K562 (cell line): Measurements from ENCODE around the gene C10orf105. TPM values are rescaled to one million over a fixed set of nuclear protein-coding genes. Genes with fewer than 3 reads are reported as not detected.

Experiments
- ARID1B ChIP-seq: fragments of 450-650 bp; IDR thresholded peaks from 2 replicates; pipeline ENCODE4 v1.6.1; 2016; ENCODE audit warnings: antibody characterized with exemption, mild to moderate bottlenecking, inconsistent platforms
- KLF1 ChIP-seq: fragments of 450-650 bp; IDR thresholded peaks from 2 replicates; pipeline ENCODE4 v1.6.1; 2016; ENCODE audit warnings: missing genetic modification characterization, missing compliant biosample characterization
- POLR2AphosphoS5 ChIP-seq: IDR thresholded peaks from 2 replicates; pipeline ENCODE4 v1.6.1; 2011; ENCODE audit warnings: mild to moderate bottlenecking, low read depth, low read length, moderate library complexity; ENCODE audit not compliant: control insufficient read depth, insufficient read depth
- POLR3A ChIP-seq: IDR thresholded peaks from 2 replicates; pipeline ENCODE4 v1.6.1; 2011; ENCODE audit warnings: borderline replicate concordance, mild to moderate bottlenecking, moderate library complexity; ENCODE audit not compliant: insufficient read length, insufficient read depth; ENCODE audit errors: extremely low read depth
- ZNF507 ChIP-seq: conservative IDR thresholded peaks from 2 replicates; pipeline ENCODE4 v1.6.1; 2017; ENCODE audit warnings: missing genetic modification characterization, missing compliant biosample characterization
- ZNF695 ChIP-seq: fragments of 450-650 bp; formaldehyde crosslinking; IDR thresholded peaks from 2 replicates; pipeline ENCODE4 v1.4.0; 2020; ENCODE audit warnings: mild to moderate bottlenecking, moderate library complexity
- ZZZ3 ChIP-seq: fragments of 450-650 bp; IDR thresholded peaks from 2 replicates; pipeline ENCODE4 v1.6.1; 2016; ENCODE audit warnings: antibody characterized with exemption, mild to moderate bottlenecking, moderate library complexity
- polyA plus RNA-seq, 8 experiments: library from polyadenylated mRNA; depleted of rRNA in 4 of 8; stranded (reverse) in 5 of 8; unstranded in 3 of 8; fragments of >200 nt; fragmentation: Nextera tagmentation in 2 of 8; fragmentation: Illumina TruSeq in 1 of 8; extraction: Ambion mirVana in 2 of 8; extraction: Trizol in 1 of 8; gene quantifications; 2 replicates each; pipeline versions ENCODE4 v1.2.1 to v1.2.3, GENCODE V29; 2011 to 2014; ENCODE audit warnings: inconsistent platforms in 1 of 8, missing spikeins in 1 of 8
- total RNA-seq, 7 experiments: library from RNA; depleted of rRNA in 6 of 7; stranded (reverse); fragments of >200 nt in 6 of 7; fragmentation: Illumina TruSeq in 2 of 7; extraction: Trizol in 2 of 7; gene quantifications; 2 replicates each; pipeline versions ENCODE4 v1.2.1 to v1.2.3, GENCODE V29; 2011 to 2021; ENCODE audit warnings: low replicate concordance in 1 of 7
- TF ChIP-seq, protein P1 (sequence below), 2 experiments: fragments of 450-650 bp in 1 of 2; sonication (generic) in 1 of 2; formaldehyde crosslinking in 1 of 2; IDR thresholded peaks in 1 of 2; conservative IDR thresholded peaks in 1 of 2; 2 replicates each; pipeline versions ENCODE4 v1.6.1 to v1.8.1; 2016 to 2023; ENCODE audit warnings: mild to moderate bottlenecking in 2 of 2, moderate library complexity in 2 of 2, inconsistent platforms in 1 of 2, missing genetic modification reagents in 1 of 2
- TF ChIP-seq, protein P2 (sequence below), 3 experiments: fragments of 200-800 bp in 1 of 3; fragments of 250-450 bp in 1 of 3; fragments of 450-650 bp in 1 of 3; sonication (Bioruptor Pico) in 1 of 3; sonication (Bioruptor generic) in 1 of 3; formaldehyde crosslinking in 1 of 3; IDR thresholded peaks; 2 replicates each; pipeline versions ENCODE4 v1.6.1 to v1.8.0; 2016 to 2022; ENCODE audit warnings: mild to moderate bottlenecking in 2 of 3, missing genetic modification characterization in 2 of 3, missing compliant biosample characterization in 1 of 3, moderate library complexity in 1 of 3
- TF ChIP-seq, protein P3 (sequence below): sonication (generic); formaldehyde crosslinking; IDR thresholded peaks from 2 replicates; pipeline ENCODE4 v1.8.1; 2023; ENCODE audit warnings: mild to moderate bottlenecking, missing genetic modification reagents, moderate library complexity
- TF ChIP-seq, protein P4 (sequence below): fragments of 250-450 bp; sonication (Bioruptor Pico); IDR thresholded peaks from 2 replicates; pipeline ENCODE4 v1.4.0; 2020; ENCODE audit warnings: mild to moderate bottlenecking, moderate library complexity
- TF ChIP-seq, protein P5 (sequence below): fragments of 450-650 bp; formaldehyde crosslinking; IDR thresholded peaks from 2 replicates; pipeline ENCODE4 v1.4.0; 2022; ENCODE audit warnings: missing genetic modification characterization
- TF ChIP-seq, protein P6 (sequence below): fragments of 450-650 bp; formaldehyde crosslinking; IDR thresholded peaks from 2 replicates; pipeline ENCODE4 v1.4.0; 2020; ENCODE audit warnings: mild to moderate bottlenecking

C10orf105 gene
- total and polyA plus RNA-seq, 9 of the 15 experiments (the other 6 are each of a cell fraction or from before 2014, with no cell fraction given) = 0.03 to 0.25 (median 0.04) TPM; not detected in 3

DNA sequence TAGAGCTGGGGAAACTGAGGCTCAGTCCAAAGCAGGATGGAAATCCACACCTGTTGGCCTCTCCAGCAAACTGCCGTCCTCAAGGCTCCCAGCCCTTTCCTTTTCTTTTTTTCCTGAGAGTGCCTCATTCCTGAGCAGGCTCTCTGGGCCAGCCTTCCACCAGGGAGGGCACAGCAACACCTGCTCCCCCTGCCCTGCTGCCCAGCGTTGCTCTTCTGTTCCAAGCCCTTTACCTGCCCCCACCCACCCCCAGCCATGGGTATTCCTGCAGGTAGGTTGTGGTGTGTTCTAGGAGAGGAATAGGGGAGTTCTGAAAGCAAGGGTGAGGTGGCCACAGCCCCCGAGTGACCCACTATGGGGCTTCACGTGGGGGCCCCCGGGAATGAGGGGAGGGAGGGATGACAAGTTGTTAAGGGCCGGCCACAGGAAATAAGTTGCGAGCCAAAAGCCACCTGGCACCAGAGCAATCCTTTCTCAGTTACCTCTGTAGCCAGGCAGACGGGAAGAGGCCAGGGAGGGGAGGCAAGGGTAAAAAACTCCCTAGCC lies 34.5 kb upstream of the C10orf105 start (continued):
- TF ChIP-seq ZNF695 (CRISPR knock-in tag) (0 out of 2 replicates have a peak, but pooled peaks have one; percentile 29), ZZZ3 (no peak), POLR3A (no peak), POLR2AphosphoS5 (no peak), KLF1 (tag) (no peak), ARID1B (no peak), ZNF507 (no peak)
- TF ChIP-seq, protein P1, sequence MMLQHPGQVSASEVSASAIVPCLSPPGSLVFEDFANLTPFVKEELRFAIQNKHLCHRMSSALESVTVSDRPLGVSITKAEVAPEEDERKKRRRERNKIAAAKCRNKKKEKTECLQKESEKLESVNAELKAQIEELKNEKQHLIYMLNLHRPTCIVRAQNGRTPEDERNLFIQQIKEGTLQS (IDR thresholded peaks at IDR 0.05) = no peak
- TF ChIP-seq, protein P1 (CRISPR knock-in tag; conservative IDR thresholded peaks at IDR 0.05) = no peak
- TF ChIP-seq, protein P2, sequence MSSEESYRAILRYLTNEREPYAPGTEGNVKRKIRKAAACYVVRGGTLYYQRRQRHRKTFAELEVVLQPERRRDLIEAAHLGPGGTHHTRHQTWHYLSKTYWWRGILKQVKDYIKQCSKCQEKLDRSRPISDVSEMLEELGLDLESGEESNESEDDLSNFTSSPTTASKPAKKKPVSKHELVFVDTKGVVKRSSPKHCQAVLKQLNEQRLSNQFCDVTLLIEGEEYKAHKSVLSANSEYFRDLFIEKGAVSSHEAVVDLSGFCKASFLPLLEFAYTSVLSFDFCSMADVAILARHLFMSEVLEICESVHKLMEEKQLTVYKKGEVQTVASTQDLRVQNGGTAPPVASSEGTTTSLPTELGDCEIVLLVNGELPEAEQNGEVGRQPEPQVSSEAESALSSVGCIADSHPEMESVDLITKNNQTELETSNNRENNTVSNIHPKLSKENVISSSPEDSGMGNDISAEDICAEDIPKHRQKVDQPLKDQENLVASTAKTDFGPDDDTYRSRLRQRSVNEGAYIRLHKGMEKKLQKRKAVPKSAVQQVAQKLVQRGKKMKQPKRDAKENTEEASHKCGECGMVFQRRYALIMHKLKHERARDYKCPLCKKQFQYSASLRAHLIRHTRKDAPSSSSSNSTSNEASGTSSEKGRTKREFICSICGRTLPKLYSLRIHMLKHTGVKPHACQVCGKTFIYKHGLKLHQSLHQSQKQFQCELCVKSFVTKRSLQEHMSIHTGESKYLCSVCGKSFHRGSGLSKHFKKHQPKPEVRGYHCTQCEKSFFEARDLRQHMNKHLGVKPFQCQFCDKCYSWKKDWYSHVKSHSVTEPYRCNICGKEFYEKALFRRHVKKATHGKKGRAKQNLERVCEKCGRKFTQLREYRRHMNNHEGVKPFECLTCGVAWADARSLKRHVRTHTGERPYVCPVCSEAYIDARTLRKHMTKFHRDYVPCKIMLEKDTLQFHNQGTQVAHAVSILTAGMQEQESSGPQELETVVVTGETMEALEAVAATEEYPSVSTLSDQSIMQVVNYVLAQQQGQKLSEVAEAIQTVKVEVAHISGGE (CRISPR knock-in tag; IDR thresholded peaks at IDR 0.05) = 0 out of 6 replicates have a peak, but pooled peaks of 1 of the 3 experiments have one; percentile 12
- TF ChIP-seq, protein P3, sequence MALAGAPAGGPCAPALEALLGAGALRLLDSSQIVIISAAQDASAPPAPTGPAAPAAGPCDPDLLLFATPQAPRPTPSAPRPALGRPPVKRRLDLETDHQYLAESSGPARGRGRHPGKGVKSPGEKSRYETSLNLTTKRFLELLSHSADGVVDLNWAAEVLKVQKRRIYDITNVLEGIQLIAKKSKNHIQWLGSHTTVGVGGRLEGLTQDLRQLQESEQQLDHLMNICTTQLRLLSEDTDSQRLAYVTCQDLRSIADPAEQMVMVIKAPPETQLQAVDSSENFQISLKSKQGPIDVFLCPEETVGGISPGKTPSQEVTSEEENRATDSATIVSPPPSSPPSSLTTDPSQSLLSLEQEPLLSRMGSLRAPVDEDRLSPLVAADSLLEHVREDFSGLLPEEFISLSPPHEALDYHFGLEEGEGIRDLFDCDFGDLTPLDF (CRISPR knock-in tag) = no peak
- TF ChIP-seq, protein P4, sequence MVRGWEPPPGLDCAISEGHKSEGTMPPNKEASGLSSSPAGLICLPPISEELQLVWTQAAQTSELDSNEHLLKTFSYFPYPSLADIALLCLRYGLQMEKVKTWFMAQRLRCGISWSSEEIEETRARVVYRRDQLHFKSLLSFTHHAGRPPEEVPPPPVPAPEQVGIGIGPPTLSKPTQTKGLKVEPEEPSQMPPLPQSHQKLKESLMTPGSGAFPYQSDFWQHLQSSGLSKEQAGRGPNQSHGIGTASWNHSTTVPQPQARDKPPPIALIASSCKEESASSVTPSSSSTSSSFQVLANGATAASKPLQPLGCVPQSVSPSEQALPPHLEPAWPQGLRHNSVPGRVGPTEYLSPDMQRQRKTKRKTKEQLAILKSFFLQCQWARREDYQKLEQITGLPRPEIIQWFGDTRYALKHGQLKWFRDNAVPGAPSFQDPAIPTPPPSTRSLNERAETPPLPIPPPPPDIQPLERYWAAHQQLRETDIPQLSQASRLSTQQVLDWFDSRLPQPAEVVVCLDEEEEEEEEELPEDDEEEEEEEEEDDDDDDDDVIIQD (CRISPR knock-in tag) = 0 out of 2 replicates have a peak, but pooled peaks have one; percentile 27
- TF ChIP-seq, protein P5, sequence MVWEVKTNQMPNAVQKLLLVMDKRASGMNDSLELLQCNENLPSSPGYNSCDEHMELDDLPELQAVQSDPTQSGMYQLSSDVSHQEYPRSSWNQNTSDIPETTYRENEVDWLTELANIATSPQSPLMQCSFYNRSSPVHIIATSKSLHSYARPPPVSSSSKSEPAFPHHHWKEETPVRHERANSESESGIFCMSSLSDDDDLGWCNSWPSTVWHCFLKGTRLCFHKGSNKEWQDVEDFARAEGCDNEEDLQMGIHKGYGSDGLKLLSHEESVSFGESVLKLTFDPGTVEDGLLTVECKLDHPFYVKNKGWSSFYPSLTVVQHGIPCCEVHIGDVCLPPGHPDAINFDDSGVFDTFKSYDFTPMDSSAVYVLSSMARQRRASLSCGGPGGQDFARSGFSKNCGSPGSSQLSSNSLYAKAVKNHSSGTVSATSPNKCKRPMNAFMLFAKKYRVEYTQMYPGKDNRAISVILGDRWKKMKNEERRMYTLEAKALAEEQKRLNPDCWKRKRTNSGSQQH = 0 out of 2 replicates have a peak, but pooled peaks have one; percentile 43
- TF ChIP-seq, protein P6, sequence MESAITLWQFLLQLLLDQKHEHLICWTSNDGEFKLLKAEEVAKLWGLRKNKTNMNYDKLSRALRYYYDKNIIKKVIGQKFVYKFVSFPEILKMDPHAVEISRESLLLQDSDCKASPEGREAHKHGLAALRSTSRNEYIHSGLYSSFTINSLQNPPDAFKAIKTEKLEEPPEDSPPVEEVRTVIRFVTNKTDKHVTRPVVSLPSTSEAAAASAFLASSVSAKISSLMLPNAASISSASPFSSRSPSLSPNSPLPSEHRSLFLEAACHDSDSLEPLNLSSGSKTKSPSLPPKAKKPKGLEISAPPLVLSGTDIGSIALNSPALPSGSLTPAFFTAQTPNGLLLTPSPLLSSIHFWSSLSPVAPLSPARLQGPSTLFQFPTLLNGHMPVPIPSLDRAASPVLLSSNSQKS (CRISPR knock-in tag) = no peak
